IMR-90 (cell line): ENCODE results near the gene IL17C. TPM values are rescaled to one million over a fixed set of nuclear protein-coding genes. Genes with fewer than 3 reads are reported as not detected.
A peak's percentile ranks its signal among the peaks of the same experiment; 100 is the strongest.

Source experiments
- ATAC-seq: fragments of 200-7000 bp; cut with Tn5 transposase; 2 replicates; pipeline ENCODE4 v1.9.1; 2020; ENCODE audit warnings: low read depth, mild to moderate bottlenecking, moderate library complexity
- BruUV-seq: library from RNA; stranded (reverse); fragments of 400-500 nt; replicated peaks from 2 replicates; lab custom pipeline; 2021; lab: Mats Ljungman, UMichigan
- CTCF ChIA-PET: fragments of 300-600 bp; formaldehyde crosslinking; extraction: SDS; loops from one replicate; lab custom pipeline; 2021; ENCODE audit warnings: antibody characterized with exemption; lab: Yijun Ruan, JAX
- POLR2A ChIA-PET: fragments of 300-600 bp; sonication (Branson Sonifier 250); formaldehyde crosslinking; loops from one replicate; lab custom pipeline; 2022; ENCODE audit warnings: antibody characterized with exemption; ENCODE audit not compliant: unreplicated experiment; lab: Charles Lee
- DNase-seq: peaks from one replicate; pipeline ENCODE4 v3.0.0; 2013
- H2AFZ ChIP-seq: replicated peaks from 2 replicates; pipeline ENCODE3; 2013; ENCODE audit warnings: low read length, mild to moderate bottlenecking; ENCODE audit not compliant: poor library complexity
- H2AK5ac ChIP-seq: 2 replicates; pipeline ENCODE4 v1.6.1; 2013; ENCODE audit warnings: low read depth, low read length, inconsistent platforms
- H2AK9ac ChIP-seq: replicated peaks from 2 replicates; pipeline ENCODE3; 2013; ENCODE audit warnings: mild to moderate bottlenecking, low read depth, low read length, moderate library complexity; ENCODE audit not compliant: poor library complexity
- H2BK120ac ChIP-seq: 2 replicates; pipeline ENCODE4 v1.6.1; 2013; ENCODE audit warnings: low read depth, low read length, inconsistent platforms
- H2BK15ac ChIP-seq: 3 replicates; pipeline ENCODE4 v1.6.1; 2013; ENCODE audit warnings: low read depth, low read length, inconsistent platforms
- H2BK20ac ChIP-seq: 2 replicates; pipeline ENCODE4 v1.6.1; 2013; ENCODE audit warnings: low read depth, mild to moderate bottlenecking, inconsistent platforms, low read length, moderate library complexity
- H2BK5ac ChIP-seq: 2 replicates; pipeline ENCODE4 v1.6.1; 2013; ENCODE audit warnings: mild to moderate bottlenecking, low read depth, low read length, inconsistent platforms; ENCODE audit not compliant: poor library complexity, severe bottlenecking
- H3K14ac ChIP-seq: replicated peaks from 2 replicates; pipeline ENCODE4 v1.6.1; 2013; ENCODE audit warnings: low read depth, low read length, inconsistent platforms
- H3K18ac ChIP-seq: 2 replicates; pipeline ENCODE4 v1.6.1; 2013; ENCODE audit warnings: low read depth, low read length, control low read depth
- H3K23ac ChIP-seq: 2 replicates; pipeline ENCODE4 v1.6.1; 2013; ENCODE audit warnings: low read depth, low read length, inconsistent platforms
- H3K27ac ChIP-seq: 2 replicates; pipeline ENCODE4 v1.5.1; 2013; ENCODE audit warnings: mild to moderate bottlenecking, control low read depth, low read length; ENCODE audit not compliant: insufficient read depth
- H3K27me3 ChIP-seq: 2 replicates; pipeline ENCODE4 v1.6.1; 2013; ENCODE audit warnings: low read length; ENCODE audit not compliant: control insufficient read depth, insufficient read depth
- H3K36me3 ChIP-seq: 2 replicates; pipeline ENCODE4 v1.6.1; 2013; ENCODE audit warnings: low read length, mixed read lengths; ENCODE audit not compliant: control insufficient read depth, insufficient read depth
- H3K4ac ChIP-seq: 2 replicates; pipeline ENCODE4 v1.6.1; 2013; ENCODE audit warnings: low read depth, low read length, inconsistent platforms
- H3K4me1 ChIP-seq: 2 replicates; pipeline ENCODE4 v1.6.1; 2013; ENCODE audit warnings: low read length, mixed read lengths; ENCODE audit not compliant: control insufficient read depth, insufficient read depth
- H3K4me2 ChIP-seq: 2 replicates; pipeline ENCODE4 v1.6.1; 2013; ENCODE audit warnings: low read depth, mild to moderate bottlenecking, control low read depth, low read length, moderate library complexity
- H3K4me3 ChIP-seq: 2 replicates; pipeline ENCODE4 v1.5.1; 2013; ENCODE audit warnings: low read depth, mild to moderate bottlenecking, control low read depth, low read length, moderate library complexity; ENCODE audit not compliant: insufficient read depth
- H3K56ac ChIP-seq: 2 replicates; pipeline ENCODE4 v1.6.1; 2013; ENCODE audit warnings: low read length, inconsistent platforms; ENCODE audit not compliant: insufficient read depth; ENCODE audit errors: extremely low read depth
- H3K79me1 ChIP-seq, 2 experiments: 2 replicates each; pipeline ENCODE4 v1.6.1; 2013; ENCODE audit warnings: low read length in 2 of 2, inconsistent platforms in 1 of 2, low read depth in 1 of 2
- H3K9ac ChIP-seq: 2 replicates; pipeline ENCODE4 v1.6.1; 2013; ENCODE audit warnings: low read depth, low read length, control low read depth
- H3K9me1 ChIP-seq: 2 replicates; pipeline ENCODE4 v1.6.1; 2013; ENCODE audit warnings: low read length, inconsistent platforms; ENCODE audit not compliant: insufficient read depth
- H3K9me3 ChIP-seq: 2 replicates; pipeline ENCODE4 v1.6.1; 2013; ENCODE audit warnings: low read length; ENCODE audit not compliant: control insufficient read depth, insufficient read depth
- H4K20me1 ChIP-seq: 2 replicates; pipeline ENCODE4 v1.6.1; 2013; ENCODE audit warnings: low read length, inconsistent platforms; ENCODE audit not compliant: insufficient read depth
- H4K5ac ChIP-seq: 2 replicates; pipeline ENCODE4 v1.6.1; 2013; ENCODE audit warnings: mild to moderate bottlenecking, low read depth, low read length, control low read depth
- H4K8ac ChIP-seq, 2 experiments: 2 replicates each; pipeline ENCODE4 v1.6.1; 2013; ENCODE audit warnings: low read depth in 2 of 2, low read length in 2 of 2, control low read depth in 1 of 2, inconsistent platforms in 1 of 2
- H4K91ac ChIP-seq: 2 replicates; pipeline ENCODE4 v1.6.1; 2013; ENCODE audit warnings: low read depth, low read length, inconsistent platforms; ENCODE audit not compliant: insufficient read depth
- BHLHE40 ChIP-seq: fragments of 150-350 bp; IDR thresholded peaks from 2 replicates; pipeline ENCODE4 v1.6.1; 2016; ENCODE audit warnings: mild to moderate bottlenecking, low read depth, low read length
- CEBPB ChIP-seq: IDR thresholded peaks from 2 replicates; pipeline ENCODE4 v1.6.1; 2012; ENCODE audit warnings: low read depth, low read length, improper control_type of control experiment
- CHD1 ChIP-seq: IDR thresholded peaks from 2 replicates; pipeline ENCODE4 v1.6.1; 2012; ENCODE audit warnings: low read depth, low read length, improper control_type of control experiment
- FOS ChIP-seq: fragments of 150-350 bp; IDR thresholded peaks from 2 replicates; pipeline ENCODE4 v1.6.1; 2016; ENCODE audit warnings: low read depth, low read length
- MAZ ChIP-seq: IDR thresholded peaks from 2 replicates; pipeline ENCODE4 v1.6.1; 2012; ENCODE audit warnings: low read depth, mild to moderate bottlenecking, low read length, improper control_type of control experiment, moderate library complexity, borderline replicate concordance
- MXI1 ChIP-seq: IDR thresholded peaks from 2 replicates; pipeline ENCODE4 v1.6.1; 2012; ENCODE audit warnings: low read depth, mild to moderate bottlenecking, low read length, moderate library complexity, borderline replicate concordance
- NFE2L2 ChIP-seq: fragments of 150-350 bp; IDR thresholded peaks from 2 replicates; pipeline ENCODE4 v1.6.1; 2016; ENCODE audit warnings: low read depth, mild to moderate bottlenecking, low read length
- POLR2A ChIP-seq: IDR thresholded peaks from 2 replicates; pipeline ENCODE4 v1.6.1; 2012; ENCODE audit warnings: mild to moderate bottlenecking, low read depth, low read length
- RAD21 ChIP-seq: IDR thresholded peaks from 2 replicates; pipeline ENCODE4 v1.6.1; 2012; ENCODE audit warnings: low read length, improper control_type of control experiment
- RFX5 ChIP-seq: IDR thresholded peaks from 2 replicates; pipeline ENCODE4 v1.8.0; 2012; ENCODE audit warnings: low read depth, mild to moderate bottlenecking, low read length, moderate library complexity
- WGBS, 2 experiments: methylation state at CpG; one replicate each; pipeline versions ENCODE4 v1.1.5 to v1.1.7; 2013; ENCODE audit warnings: missing lambda C conversion rate in 2 of 2; ENCODE audit not compliant: insufficient read length in 1 of 2; ENCODE audit errors: extremely low coverage in 2 of 2; 5-methylcytosine and 5-hydroxymethylcytosine counted together
- dilution Hi-C: fragments of 300-500 bp; cut with HindIII; formaldehyde crosslinking; loops from one replicate; pipeline ENCODE4 v1.14.3; 2018; ENCODE audit warnings: low sequenced_read_pairs; ENCODE audit not compliant: unreplicated experiment
- in situ Hi-C: fragments of 300-500 bp; cut with MboI; formaldehyde crosslinking; loops from 3 replicates; pipeline ENCODE4 v1.14.3; 2019; ENCODE audit warnings: low sequenced_read_pairs, inconsistent platforms, mixed read lengths
- intact Hi-C: fragments of 100-400 bp; cut with micrococcal nuclease; formaldehyde crosslinking; loops from 2 replicates; pipeline ENCODE4 v1.10.0; 2022
- polyA plus RNA-seq, 3 experiments: library from polyadenylated mRNA; depleted of rRNA; stranded (reverse); fragments of >200 nt; gene quantifications; 2 replicates each; pipeline ENCODE4 v1.2.3, GENCODE V29; 2012; ENCODE audit warnings: low replicate concordance in 1 of 3
- total RNA-seq: library from RNA; depleted of rRNA; stranded (reverse); fragments of >200 nt; gene quantifications from 2 replicates; pipeline ENCODE4 v1.2.3, GENCODE V29; 2012
- TF ChIP-seq, protein P1 (sequence below): fragments of 150-350 bp; IDR thresholded peaks from 2 replicates; pipeline ENCODE4 v1.6.1; 2017; ENCODE audit warnings: mild to moderate bottlenecking, antibody characterized with exemption, low read length, low read depth
- TF ChIP-seq, protein P2 (sequence below): fragments of 150-350 bp; IDR thresholded peaks from 2 replicates; pipeline ENCODE4 v1.6.1; 2016; ENCODE audit warnings: low read depth, mild to moderate bottlenecking, low read length, moderate library complexity, borderline replicate concordance
- TF ChIP-seq, protein P3 (sequence below): conservative IDR thresholded peaks from 2 replicates; pipeline ENCODE4 v1.5.1; 2012; ENCODE audit warnings: mild to moderate bottlenecking, low read depth, low read length, improper control_type of control experiment

IL17C gene
- total and polyA plus RNA-seq, 2 of the 4 experiments (the other 2 are of a cell fraction) = 0.09 TPM; not detected in 1

DNA sequence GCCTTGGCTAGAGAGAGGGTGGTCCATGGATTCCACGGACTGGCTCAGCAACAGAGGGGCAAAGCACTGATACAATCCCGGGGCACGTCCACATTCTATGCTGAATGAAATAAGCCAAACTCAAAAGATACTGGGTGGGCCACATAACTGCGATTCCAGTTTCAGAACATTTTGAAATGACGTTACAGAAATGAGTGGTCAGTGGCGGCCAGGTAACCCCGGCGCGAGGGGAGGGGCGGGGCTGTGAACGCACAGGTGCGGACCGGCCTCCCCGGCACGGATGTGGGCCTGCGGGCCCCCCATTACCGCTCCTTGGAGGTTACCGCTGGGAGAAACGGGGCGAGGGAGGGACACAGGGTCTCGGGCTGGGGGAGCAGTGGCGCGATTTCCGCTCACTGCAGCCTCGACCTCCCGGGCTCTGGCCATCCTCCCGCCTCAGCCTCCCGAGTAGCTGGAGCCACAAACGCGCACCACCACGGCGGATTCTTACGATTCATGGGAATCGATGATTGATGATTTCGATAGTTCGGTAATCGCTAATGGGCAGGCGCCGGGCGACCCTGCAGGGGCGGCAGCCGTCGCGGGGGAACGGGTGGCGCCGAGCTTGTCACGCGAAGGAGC, 24.0 kb downstream of the IL17C start:
- peak overlapping the region; percentile 69 for H3K14ac ChIP-seq
- peak overlapping the region; percentile 95 for H2AK9ac ChIP-seq
- no peaks in the 10 kb centered on the region for H3K9me3 ChIP-seq
- H3K4ac ChIP-seq = peak overlapping the region; percentile 54; the same call in 1 of the 2 replicates
- ChIA-PET CTCF (interaction anchor here (1.4 kb wide), 1 partner anchor 10 kb away, joined by 4 read pairs; no protein-coding TSS in a partner anchor), POLR2A (no interaction called here)
- in situ Hi-C loops (no loop called here), dilution Hi-C loops (no loop called here), intact Hi-C loops (no loop called here)
- no peaks in the 10 kb centered on the region for H3K27me3 ChIP-seq
- no peaks in the 10 kb centered on the region for H3K9me1 ChIP-seq
- DNase-seq (no peak), ATAC-seq (no peak)
- TF ChIP-seq BHLHE40 (no peak), MAZ (no peak), NFE2L2 (no peak), CHD1 (no peak), CEBPB (no peak), POLR2A (no peak), RFX5 (no peak), RAD21 (no peak), FOS (no peak), MXI1 (no peak)
- TF ChIP-seq, protein P1, sequence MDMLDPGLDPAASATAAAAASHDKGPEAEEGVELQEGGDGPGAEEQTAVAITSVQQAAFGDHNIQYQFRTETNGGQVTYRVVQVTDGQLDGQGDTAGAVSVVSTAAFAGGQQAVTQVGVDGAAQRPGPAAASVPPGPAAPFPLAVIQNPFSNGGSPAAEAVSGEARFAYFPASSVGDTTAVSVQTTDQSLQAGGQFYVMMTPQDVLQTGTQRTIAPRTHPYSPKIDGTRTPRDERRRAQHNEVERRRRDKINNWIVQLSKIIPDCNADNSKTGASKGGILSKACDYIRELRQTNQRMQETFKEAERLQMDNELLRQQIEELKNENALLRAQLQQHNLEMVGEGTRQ = no peak
- TF ChIP-seq, protein P2, sequence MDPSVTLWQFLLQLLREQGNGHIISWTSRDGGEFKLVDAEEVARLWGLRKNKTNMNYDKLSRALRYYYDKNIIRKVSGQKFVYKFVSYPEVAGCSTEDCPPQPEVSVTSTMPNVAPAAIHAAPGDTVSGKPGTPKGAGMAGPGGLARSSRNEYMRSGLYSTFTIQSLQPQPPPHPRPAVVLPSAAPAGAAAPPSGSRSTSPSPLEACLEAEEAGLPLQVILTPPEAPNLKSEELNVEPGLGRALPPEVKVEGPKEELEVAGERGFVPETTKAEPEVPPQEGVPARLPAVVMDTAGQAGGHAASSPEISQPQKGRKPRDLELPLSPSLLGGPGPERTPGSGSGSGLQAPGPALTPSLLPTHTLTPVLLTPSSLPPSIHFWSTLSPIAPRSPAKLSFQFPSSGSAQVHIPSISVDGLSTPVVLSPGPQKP = no peak
- TF ChIP-seq, protein P3, sequence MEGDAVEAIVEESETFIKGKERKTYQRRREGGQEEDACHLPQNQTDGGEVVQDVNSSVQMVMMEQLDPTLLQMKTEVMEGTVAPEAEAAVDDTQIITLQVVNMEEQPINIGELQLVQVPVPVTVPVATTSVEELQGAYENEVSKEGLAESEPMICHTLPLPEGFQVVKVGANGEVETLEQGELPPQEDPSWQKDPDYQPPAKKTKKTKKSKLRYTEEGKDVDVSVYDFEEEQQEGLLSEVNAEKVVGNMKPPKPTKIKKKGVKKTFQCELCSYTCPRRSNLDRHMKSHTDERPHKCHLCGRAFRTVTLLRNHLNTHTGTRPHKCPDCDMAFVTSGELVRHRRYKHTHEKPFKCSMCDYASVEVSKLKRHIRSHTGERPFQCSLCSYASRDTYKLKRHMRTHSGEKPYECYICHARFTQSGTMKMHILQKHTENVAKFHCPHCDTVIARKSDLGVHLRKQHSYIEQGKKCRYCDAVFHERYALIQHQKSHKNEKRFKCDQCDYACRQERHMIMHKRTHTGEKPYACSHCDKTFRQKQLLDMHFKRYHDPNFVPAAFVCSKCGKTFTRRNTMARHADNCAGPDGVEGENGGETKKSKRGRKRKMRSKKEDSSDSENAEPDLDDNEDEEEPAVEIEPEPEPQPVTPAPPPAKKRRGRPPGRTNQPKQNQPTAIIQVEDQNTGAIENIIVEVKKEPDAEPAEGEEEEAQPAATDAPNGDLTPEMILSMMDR = no peak
- no peak overlapping the region; the same call in 1 of the 2 replicates for H3K27ac ChIP-seq
- no peak overlapping the region for H2BK120ac ChIP-seq
- no peak overlapping the region for H3K56ac ChIP-seq
- H2BK5ac ChIP-seq = peak overlapping the region; percentile 55
- 2% methylated on average over 29 of the region's 49 CpGs; no CpG with 5 or more reads in 1 of the 2 experiments for WGBS, 2 experiments
- no peak overlapping the region for H2BK20ac ChIP-seq
- no peaks in the 10 kb centered on the region; the same call in 1 of the 2 replicates for H3K36me3 ChIP-seq
- H3K18ac ChIP-seq = no peak overlapping the region
- H3K4me2 ChIP-seq = peak overlapping the region; percentile 88
- H3K9ac ChIP-seq = peak overlapping the region; percentile 63
- 0 out of 2 replicates have a peak, but pooled peaks cover 5% of the 10 kb centered on the region for H4K20me1 ChIP-seq
- H4K91ac ChIP-seq = no peak overlapping the region
- H3K79me1 ChIP-seq = peaks cover 16 to 41% of the 10 kb centered on the region in 2 experiments
- BruUV-seq = TSS peak; percentile 75
- H4K8ac ChIP-seq = peak overlapping the region in 1 of 2 experiments; percentile 67; a peak in 1 of 4 replicates
- peak overlapping the region; percentile 99 for H2AFZ ChIP-seq
- H3K23ac ChIP-seq = peak overlapping the region; percentile 54; the same call in 1 of the 2 replicates
- no peak overlapping the region for H4K5ac ChIP-seq
- peak overlapping the region; percentile 80 for H3K4me3 ChIP-seq
- peak overlapping the region; percentile 57; the same call in 1 of the 2 replicates for H2AK5ac ChIP-seq
- H3K4me1 ChIP-seq = no peaks in the 10 kb centered on the region
- no peak overlapping the region for H2BK15ac ChIP-seq
